HepG2 (cell line): ENCODE measurements around the gene LINC00237. TPM values are rescaled to one million over a fixed set of nuclear protein-coding genes. Genes with fewer than 3 reads are reported as not detected.

Experiments
- CCAR2 ChIP-seq: fragments of 200-400 bp; formaldehyde crosslinking; optimal IDR thresholded peaks from 2 replicates; pipeline ENCODE3; 2018; ENCODE audit warnings: low read depth, mild to moderate bottlenecking, low read length, moderate library complexity
- HOXA3 ChIP-seq: sonication (generic); formaldehyde crosslinking; IDR thresholded peaks from 2 replicates; pipeline ENCODE4 v1.5.0; 2020; ENCODE audit warnings: missing genetic modification reagents
- MEF2D ChIP-seq: sonication (generic); formaldehyde crosslinking; IDR thresholded peaks from 2 replicates; pipeline ENCODE4 v1.5.1; 2020; ENCODE audit warnings: mild to moderate bottlenecking, missing genetic modification reagents
- PRMT3 ChIP-seq: sonication (generic); formaldehyde crosslinking; IDR thresholded peaks from 2 replicates; pipeline ENCODE4 v1.8.1; 2022; ENCODE audit warnings: low read depth, mild to moderate bottlenecking, moderate library complexity, missing genetic modification reagents, borderline replicate concordance
- SNAPC2 ChIP-seq: sonication (generic); formaldehyde crosslinking; IDR thresholded peaks from 2 replicates; pipeline ENCODE4 v1.8.1; 2022; ENCODE audit warnings: mild to moderate bottlenecking, missing genetic modification reagents
- TOE1 ChIP-seq: sonication (generic); formaldehyde crosslinking; IDR thresholded peaks from 2 replicates; pipeline ENCODE4 v1.4.0; 2020; ENCODE audit warnings: mild to moderate bottlenecking, missing genetic modification reagents
- ZFP1 ChIP-seq: IDR thresholded peaks from 2 replicates; pipeline ENCODE4 v1.6.1; 2016
- ZNF138 ChIP-seq: sonication (generic); formaldehyde crosslinking; IDR thresholded peaks from 2 replicates; pipeline ENCODE4 v1.5.0; 2020; ENCODE audit warnings: mild to moderate bottlenecking, low read depth, missing genetic modification reagents
- ZNF24 ChIP-seq: fragments of 450-650 bp; IDR thresholded peaks from 2 replicates; pipeline ENCODE4 v1.6.1; 2017; ENCODE audit warnings: antibody characterized with exemption, mild to moderate bottlenecking
- ZNF614 ChIP-seq: IDR thresholded peaks from 2 replicates; pipeline ENCODE4 v1.6.1; 2018; ENCODE audit warnings: missing biosample characterization, missing genetic modification reagents, inconsistent platforms, borderline replicate concordance
- polyA plus RNA-seq, 8 experiments: library from polyadenylated mRNA; depleted of rRNA in 3 of 8; stranded (reverse) in 7 of 8; unstranded in 1 of 8; fragments of >200 nt; fragmentation: Illumina TruSeq in 4 of 8; extraction: Trizol in 4 of 8; gene quantifications; 2 replicates each; pipeline versions ENCODE4 v1.2.1 to v1.2.3, GENCODE V29; 2011 to 2016; ENCODE audit warnings: low read depth in 4 of 8, missing spikeins in 1 of 8, mixed read lengths in 1 of 8; ENCODE audit not compliant: insufficient read depth in 1 of 8
- total RNA-seq, 5 experiments: library from RNA; depleted of rRNA; stranded (reverse); fragments of >200 nt; fragmentation: Illumina TruSeq; extraction: Trizol; gene quantifications; 2 replicates each; pipeline ENCODE4 v1.2.3, GENCODE V29; 2016; ENCODE audit warnings: low read depth in 1 of 5
- TF ChIP-seq, protein P1 (sequence below): sonication (generic); formaldehyde crosslinking; IDR thresholded peaks from 2 replicates; pipeline ENCODE4 v1.4.0; 2020; ENCODE audit warnings: missing genetic modification reagents, mild to moderate bottlenecking, borderline replicate concordance
- TF ChIP-seq, protein P2 (sequence below): sonication (generic); formaldehyde crosslinking; IDR thresholded peaks from 2 replicates; pipeline ENCODE4 v1.4.0; 2020; ENCODE audit warnings: mild to moderate bottlenecking, missing genetic modification reagents
- TF ChIP-seq, protein P3 (sequence below), 2 experiments: sonication (generic) in 1 of 2; formaldehyde crosslinking in 1 of 2; IDR thresholded peaks; 2 replicates each; pipeline versions ENCODE4 v1.4.0 to v1.6.1; 2016 to 2020; ENCODE audit warnings: borderline replicate concordance in 1 of 2, low read depth in 1 of 2, mild to moderate bottlenecking in 1 of 2, missing genetic modification reagents in 1 of 2
- TF ChIP-seq, protein P4 (sequence below): sonication (generic); formaldehyde crosslinking; IDR thresholded peaks from 2 replicates; pipeline ENCODE4 v1.5.0; 2020; ENCODE audit warnings: mild to moderate bottlenecking, missing genetic modification reagents, moderate library complexity

LINC00237 gene
- total and polyA plus RNA-seq, 2 of the 13 experiments (the other 11 are each of a cell fraction or from before 2014, with no cell fraction given), result not detected

DNA sequence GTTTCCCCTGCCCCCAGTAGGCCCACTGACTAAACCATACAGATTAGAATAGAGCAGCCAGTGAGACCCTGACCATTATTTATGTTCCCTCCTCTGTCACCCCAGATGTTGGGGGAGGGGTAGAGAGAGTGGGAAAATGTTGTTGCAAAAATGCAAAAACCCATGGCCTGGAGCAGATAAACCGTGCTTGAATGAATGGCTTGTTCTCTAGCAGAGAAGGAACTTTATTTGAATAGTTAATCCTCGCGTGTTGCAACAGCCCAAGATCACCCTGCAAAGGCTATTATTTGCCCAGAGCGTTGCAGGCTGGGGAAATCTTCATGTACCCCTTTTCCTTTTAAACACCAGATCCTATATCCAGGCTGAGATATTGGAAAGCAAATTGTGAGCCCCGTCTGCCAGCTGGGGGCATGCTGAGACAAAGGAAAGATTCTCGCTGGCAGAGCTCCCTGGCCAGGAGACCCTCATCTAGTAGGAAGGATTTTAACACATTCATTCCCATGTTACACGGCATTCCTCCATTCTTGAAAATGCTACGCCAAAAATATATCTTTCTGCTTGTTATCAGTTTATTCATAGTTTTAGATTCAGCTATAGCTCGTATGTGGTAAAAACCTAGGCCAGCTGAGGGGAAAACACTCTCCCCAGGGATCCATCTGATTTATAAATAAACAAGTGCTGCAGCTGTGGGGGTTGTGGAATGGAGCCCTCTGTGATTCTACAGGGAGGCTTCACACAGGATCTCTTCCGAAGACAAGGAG lies 53.0 kb downstream of the LINC00237 start (continued):
- TF ChIP-seq, protein P1, sequence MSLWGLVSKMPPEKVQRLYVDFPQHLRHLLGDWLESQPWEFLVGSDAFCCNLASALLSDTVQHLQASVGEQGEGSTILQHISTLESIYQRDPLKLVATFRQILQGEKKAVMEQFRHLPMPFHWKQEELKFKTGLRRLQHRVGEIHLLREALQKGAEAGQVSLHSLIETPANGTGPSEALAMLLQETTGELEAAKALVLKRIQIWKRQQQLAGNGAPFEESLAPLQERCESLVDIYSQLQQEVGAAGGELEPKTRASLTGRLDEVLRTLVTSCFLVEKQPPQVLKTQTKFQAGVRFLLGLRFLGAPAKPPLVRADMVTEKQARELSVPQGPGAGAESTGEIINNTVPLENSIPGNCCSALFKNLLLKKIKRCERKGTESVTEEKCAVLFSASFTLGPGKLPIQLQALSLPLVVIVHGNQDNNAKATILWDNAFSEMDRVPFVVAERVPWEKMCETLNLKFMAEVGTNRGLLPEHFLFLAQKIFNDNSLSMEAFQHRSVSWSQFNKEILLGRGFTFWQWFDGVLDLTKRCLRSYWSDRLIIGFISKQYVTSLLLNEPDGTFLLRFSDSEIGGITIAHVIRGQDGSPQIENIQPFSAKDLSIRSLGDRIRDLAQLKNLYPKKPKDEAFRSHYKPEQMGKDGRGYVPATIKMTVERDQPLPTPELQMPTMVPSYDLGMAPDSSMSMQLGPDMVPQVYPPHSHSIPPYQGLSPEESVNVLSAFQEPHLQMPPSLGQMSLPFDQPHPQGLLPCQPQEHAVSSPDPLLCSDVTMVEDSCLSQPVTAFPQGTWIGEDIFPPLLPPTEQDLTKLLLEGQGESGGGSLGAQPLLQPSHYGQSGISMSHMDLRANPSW (CRISPR knock-in tag), result 0 out of 2 replicates have a peak, but pooled peaks have one; percentile 44
- TF ChIP-seq ZNF614 (CRISPR knock-in tag), result peak; percentile 88; the same call in 1 of the 2 replicates
- TF ChIP-seq ZNF24, result no peak
- peak; percentile 73 for TF ChIP-seq HOXA3 (CRISPR knock-in tag)
- TF ChIP-seq TOE1, result peak; percentile 75; the same call in 1 of the 2 replicates
- TF ChIP-seq, protein P2, sequence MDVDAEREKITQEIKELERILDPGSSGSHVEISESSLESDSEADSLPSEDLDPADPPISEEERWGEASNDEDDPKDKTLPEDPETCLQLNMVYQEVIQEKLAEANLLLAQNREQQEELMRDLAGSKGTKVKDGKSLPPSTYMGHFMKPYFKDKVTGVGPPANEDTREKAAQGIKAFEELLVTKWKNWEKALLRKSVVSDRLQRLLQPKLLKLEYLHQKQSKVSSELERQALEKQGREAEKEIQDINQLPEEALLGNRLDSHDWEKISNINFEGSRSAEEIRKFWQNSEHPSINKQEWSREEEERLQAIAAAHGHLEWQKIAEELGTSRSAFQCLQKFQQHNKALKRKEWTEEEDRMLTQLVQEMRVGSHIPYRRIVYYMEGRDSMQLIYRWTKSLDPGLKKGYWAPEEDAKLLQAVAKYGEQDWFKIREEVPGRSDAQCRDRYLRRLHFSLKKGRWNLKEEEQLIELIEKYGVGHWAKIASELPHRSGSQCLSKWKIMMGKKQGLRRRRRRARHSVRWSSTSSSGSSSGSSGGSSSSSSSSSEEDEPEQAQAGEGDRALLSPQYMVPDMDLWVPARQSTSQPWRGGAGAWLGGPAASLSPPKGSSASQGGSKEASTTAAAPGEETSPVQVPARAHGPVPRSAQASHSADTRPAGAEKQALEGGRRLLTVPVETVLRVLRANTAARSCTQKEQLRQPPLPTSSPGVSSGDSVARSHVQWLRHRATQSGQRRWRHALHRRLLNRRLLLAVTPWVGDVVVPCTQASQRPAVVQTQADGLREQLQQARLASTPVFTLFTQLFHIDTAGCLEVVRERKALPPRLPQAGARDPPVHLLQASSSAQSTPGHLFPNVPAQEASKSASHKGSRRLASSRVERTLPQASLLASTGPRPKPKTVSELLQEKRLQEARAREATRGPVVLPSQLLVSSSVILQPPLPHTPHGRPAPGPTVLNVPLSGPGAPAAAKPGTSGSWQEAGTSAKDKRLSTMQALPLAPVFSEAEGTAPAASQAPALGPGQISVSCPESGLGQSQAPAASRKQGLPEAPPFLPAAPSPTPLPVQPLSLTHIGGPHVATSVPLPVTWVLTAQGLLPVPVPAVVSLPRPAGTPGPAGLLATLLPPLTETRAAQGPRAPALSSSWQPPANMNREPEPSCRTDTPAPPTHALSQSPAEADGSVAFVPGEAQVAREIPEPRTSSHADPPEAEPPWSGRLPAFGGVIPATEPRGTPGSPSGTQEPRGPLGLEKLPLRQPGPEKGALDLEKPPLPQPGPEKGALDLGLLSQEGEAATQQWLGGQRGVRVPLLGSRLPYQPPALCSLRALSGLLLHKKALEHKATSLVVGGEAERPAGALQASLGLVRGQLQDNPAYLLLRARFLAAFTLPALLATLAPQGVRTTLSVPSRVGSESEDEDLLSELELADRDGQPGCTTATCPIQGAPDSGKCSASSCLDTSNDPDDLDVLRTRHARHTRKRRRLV (CRISPR knock-in tag), result 0 out of 2 replicates have a peak, but pooled peaks have one; percentile 71
- no peak for TF ChIP-seq PRMT3 (CRISPR knock-in tag)
- TF ChIP-seq, protein P3, sequence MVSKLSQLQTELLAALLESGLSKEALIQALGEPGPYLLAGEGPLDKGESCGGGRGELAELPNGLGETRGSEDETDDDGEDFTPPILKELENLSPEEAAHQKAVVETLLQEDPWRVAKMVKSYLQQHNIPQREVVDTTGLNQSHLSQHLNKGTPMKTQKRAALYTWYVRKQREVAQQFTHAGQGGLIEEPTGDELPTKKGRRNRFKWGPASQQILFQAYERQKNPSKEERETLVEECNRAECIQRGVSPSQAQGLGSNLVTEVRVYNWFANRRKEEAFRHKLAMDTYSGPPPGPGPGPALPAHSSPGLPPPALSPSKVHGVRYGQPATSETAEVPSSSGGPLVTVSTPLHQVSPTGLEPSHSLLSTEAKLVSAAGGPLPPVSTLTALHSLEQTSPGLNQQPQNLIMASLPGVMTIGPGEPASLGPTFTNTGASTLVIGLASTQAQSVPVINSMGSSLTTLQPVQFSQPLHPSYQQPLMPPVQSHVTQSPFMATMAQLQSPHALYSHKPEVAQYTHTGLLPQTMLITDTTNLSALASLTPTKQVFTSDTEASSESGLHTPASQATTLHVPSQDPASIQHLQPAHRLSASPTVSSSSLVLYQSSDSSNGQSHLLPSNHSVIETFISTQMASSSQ (IDR thresholded peaks at IDR 0.05; ENCODE audit: low read depth), result peak; percentile 45; the same call in 1 of the 2 replicates
- TF ChIP-seq, protein P3 (CRISPR knock-in tag; IDR thresholded peaks at IDR 0.05; ENCODE audit: borderline replicate concordance), result peak; percentile 77; the same call in 1 of the 2 replicates
- TF ChIP-seq SNAPC2 (CRISPR knock-in tag), result peak; percentile 40; the same call in 1 of the 2 replicates
- peak; percentile 70 for TF ChIP-seq ZFP1 (CRISPR knock-in tag)
- TF ChIP-seq ZNF138, result no peak
- peak; percentile 87 for TF ChIP-seq CCAR2
- no peak for TF ChIP-seq MEF2D (CRISPR knock-in tag)
- TF ChIP-seq, protein P4, sequence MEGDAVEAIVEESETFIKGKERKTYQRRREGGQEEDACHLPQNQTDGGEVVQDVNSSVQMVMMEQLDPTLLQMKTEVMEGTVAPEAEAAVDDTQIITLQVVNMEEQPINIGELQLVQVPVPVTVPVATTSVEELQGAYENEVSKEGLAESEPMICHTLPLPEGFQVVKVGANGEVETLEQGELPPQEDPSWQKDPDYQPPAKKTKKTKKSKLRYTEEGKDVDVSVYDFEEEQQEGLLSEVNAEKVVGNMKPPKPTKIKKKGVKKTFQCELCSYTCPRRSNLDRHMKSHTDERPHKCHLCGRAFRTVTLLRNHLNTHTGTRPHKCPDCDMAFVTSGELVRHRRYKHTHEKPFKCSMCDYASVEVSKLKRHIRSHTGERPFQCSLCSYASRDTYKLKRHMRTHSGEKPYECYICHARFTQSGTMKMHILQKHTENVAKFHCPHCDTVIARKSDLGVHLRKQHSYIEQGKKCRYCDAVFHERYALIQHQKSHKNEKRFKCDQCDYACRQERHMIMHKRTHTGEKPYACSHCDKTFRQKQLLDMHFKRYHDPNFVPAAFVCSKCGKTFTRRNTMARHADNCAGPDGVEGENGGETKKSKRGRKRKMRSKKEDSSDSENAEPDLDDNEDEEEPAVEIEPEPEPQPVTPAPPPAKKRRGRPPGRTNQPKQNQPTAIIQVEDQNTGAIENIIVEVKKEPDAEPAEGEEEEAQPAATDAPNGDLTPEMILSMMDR, result peak; percentile 86
